ENCODE results near the gene HCN4. TPM values are rescaled to one million over a fixed set of nuclear protein-coding genes. Genes with fewer than 3 reads are reported as not detected.

HCN4 gene
- total and polyA plus RNA-seq, 8 donors, result 0.09 to 1.1 (median 0.28) TPM

GRCh38 chr15:73375012-73375411, 6.3 kb upstream of the HCN4 start:
- FAIRE-seq, result no peak
- WGBS, 2 donors, result 51 to 67% methylated on average over 5 of the region's 5 CpGs
- Histone ChIP-seq H3K9me3 (no peaks in the 10 kb centered on the region), H3K27me3 (no peaks in the 10 kb centered on the region), H3K36me3 (no peaks in the 10 kb centered on the region), H3K4me3 (no peak overlapping the region), H3K4me1 (no peaks in the 10 kb centered on the region), H3K27ac (no peak overlapping the region)
- ATAC-seq, result no peak
- no peak for DNase-seq
- intact Hi-C loops (cut with DNase I), result no loop called here
- no peak for TF ChIP-seq CTCF (IDR thresholded peaks at IDR 0.05)

GRCh38 chr15:73374604-73375003, 5.8 kb upstream of the HCN4 start:
- FAIRE-seq (no peak), DNase-seq (no peak), ATAC-seq (no peak)
- no peaks in the 10 kb centered on the region for H3K9me3 ChIP-seq
- H3K27me3 ChIP-seq, result no peaks in the 10 kb centered on the region
- TF ChIP-seq CTCF (IDR thresholded peaks at IDR 0.05), result no peak
- no peaks in the 10 kb centered on the region for H3K4me1 ChIP-seq
- no peaks in the 10 kb centered on the region for H3K36me3 ChIP-seq
- H3K4me3 ChIP-seq, result no peak overlapping the region
- intact Hi-C loops (cut with DNase I), result no loop called here
- H3K27ac ChIP-seq, result no peak overlapping the region
- WGBS, 2 donors, result 27 to 28% methylated on average over 6 of the region's 6 CpGs

- FAIRE-seq, result no peak
- WGBS, 2 donors, result 57 to 60% methylated on average over 1 of the region's 1 CpG
Observed at GRCh38 chr15:73373221-73373620, 4.5 kb upstream of the HCN4 start.

GRCh38 chr15:73371812-73372211, 3.1 kb upstream of the HCN4 start:
- Histone ChIP-seq H3K9me3 (no peaks in the 10 kb centered on the region), H3K27ac (no peak overlapping the region), H3K36me3 (no peaks in the 10 kb centered on the region), H3K4me1 (no peaks in the 10 kb centered on the region), H3K4me3 (no peak overlapping the region), H3K27me3 (peaks cover 0 to 15% (median 3%) of the 10 kb centered on the region in 4 donors)
- WGBS, 2 donors, result 60 to 69% methylated on average over 2 of the region's 2 CpGs
- no peak for DNase-seq
- FAIRE-seq, result no peak
- ATAC-seq, result no peak
- intact Hi-C loops (cut with DNase I), result no loop called here
- TF ChIP-seq CTCF (IDR thresholded peaks at IDR 0.05), result no peak

More at GRCh38 chr15:73373221-73373620, 4.5 kb upstream of the HCN4 start:
- DNase-seq (no peak), ATAC-seq (no peak)
- no peak for TF ChIP-seq CTCF (IDR thresholded peaks at IDR 0.05)
- intact Hi-C loops (cut with DNase I), result no loop called here
- Histone ChIP-seq H3K27ac (no peak overlapping the region), H3K9me3 (no peaks in the 10 kb centered on the region), H3K27me3 (peaks cover 0 to 11% (median 3%) of the 10 kb centered on the region in 4 donors), H3K4me3 (no peak overlapping the region), H3K4me1 (no peaks in the 10 kb centered on the region), H3K36me3 (no peaks in the 10 kb centered on the region)

GRCh38 chr15:73370151-73370550, 1.4 kb upstream of the HCN4 start:
- 77 to 81% methylated on average over 3 of the region's 3 CpGs for WGBS, 2 donors
- H3K4me3 ChIP-seq, result no peak overlapping the region
- intact Hi-C loops (cut with DNase I), result no loop called here
- ATAC-seq (no peak), FAIRE-seq (no peak), DNase-seq (no peak)
- no peak overlapping the region for H3K27ac ChIP-seq
- H3K36me3 ChIP-seq, result no peaks in the 10 kb centered on the region
- H3K4me1 ChIP-seq, result no peaks in the 10 kb centered on the region
- H3K27me3 ChIP-seq, result peaks cover 0 to 15% (median 3%) of the 10 kb centered on the region in 4 donors
- no peaks in the 10 kb centered on the region for H3K9me3 ChIP-seq
- TF ChIP-seq CTCF (IDR thresholded peaks at IDR 0.05), result no peak
